H9 (cell line): Measurements from ENCODE around the gene MYL3. TPM values are rescaled to one million over a fixed set of nuclear protein-coding genes. Genes with fewer than 3 reads are reported as not detected.

Source experiments
- DNase-seq: peaks from one replicate; pipeline ENCODE4 v3.0.0-alpha.2; 2017
- H2AFZ ChIP-seq: one replicate; pipeline ENCODE4 v1.6.1; 2013; ENCODE audit warnings: mild to moderate bottlenecking, low read length, control low read depth, moderate library complexity
- H2AK5ac ChIP-seq: 2 replicates; pipeline ENCODE4 v1.6.1; 2013; ENCODE audit warnings: low read length, control low read depth, mixed read lengths; ENCODE audit not compliant: insufficient read length
- H2BK120ac ChIP-seq: one replicate; pipeline ENCODE4 v1.6.1; 2013; ENCODE audit warnings: low read depth, mild to moderate bottlenecking, low read length, control low read depth, inconsistent platforms; ENCODE audit not compliant: poor library complexity, severe bottlenecking
- H2BK12ac ChIP-seq: 2 replicates; pipeline ENCODE4 v1.6.1; 2013; ENCODE audit warnings: low read length, control low read depth, mixed read lengths, low read depth; ENCODE audit not compliant: insufficient read length
- H2BK15ac ChIP-seq: 2 replicates; pipeline ENCODE4 v1.6.1; 2013; ENCODE audit warnings: low read depth, low read length, control low read depth
- H2BK20ac ChIP-seq: one replicate; pipeline ENCODE4 v1.6.1; 2013; ENCODE audit warnings: low read depth, mild to moderate bottlenecking, low read length, control low read depth, inconsistent platforms; ENCODE audit not compliant: poor library complexity, severe bottlenecking
- H2BK5ac ChIP-seq: 2 replicates; pipeline ENCODE4 v1.6.1; 2013; ENCODE audit warnings: low read length, control low read depth, mixed read lengths; ENCODE audit not compliant: insufficient read length
- H3K14ac ChIP-seq: 2 replicates; pipeline ENCODE4 v1.6.1; 2013; ENCODE audit warnings: low read length, control low read depth; ENCODE audit not compliant: insufficient read depth
- H3K18ac ChIP-seq: 2 replicates; pipeline ENCODE4 v1.6.1; 2013; ENCODE audit warnings: low read depth, mild to moderate bottlenecking, mixed read lengths, low read length, control low read depth; ENCODE audit not compliant: insufficient read length
- H3K23ac ChIP-seq: 2 replicates; pipeline ENCODE4 v1.6.1; 2013; ENCODE audit warnings: low read length, control low read depth, mixed read lengths, low read depth; ENCODE audit not compliant: insufficient read length
- H3K23me2 ChIP-seq: 2 replicates; pipeline ENCODE4 v1.6.1; 2013; ENCODE audit warnings: low read depth, mild to moderate bottlenecking, mixed read lengths, low read length, control low read depth; ENCODE audit not compliant: insufficient read length, poor library complexity, severe bottlenecking
- H3K27ac ChIP-seq: 2 replicates; pipeline ENCODE4 v1.5.1; 2013; ENCODE audit warnings: low read length, control low read depth, mixed read lengths, low read depth; ENCODE audit not compliant: insufficient read length
- H3K27me3 ChIP-seq: 2 replicates; pipeline ENCODE4 v1.6.1; 2013; ENCODE audit warnings: low read length, control low read depth, inconsistent platforms; ENCODE audit not compliant: insufficient read depth
- H3K4ac ChIP-seq: 2 replicates; pipeline ENCODE4 v1.6.1; 2013; ENCODE audit warnings: low read depth, mild to moderate bottlenecking, control low read depth, inconsistent platforms, low read length, moderate library complexity
- H3K4me1 ChIP-seq: 2 replicates; pipeline ENCODE4 v1.6.1; 2013; ENCODE audit warnings: low read length, control low read depth, inconsistent platforms; ENCODE audit not compliant: insufficient read depth
- H3K4me2 ChIP-seq: 2 replicates; pipeline ENCODE4 v1.6.1; 2013; ENCODE audit warnings: low read length, control low read depth, mixed read lengths; ENCODE audit not compliant: insufficient read length, insufficient read depth
- H3K56ac ChIP-seq: 2 replicates; pipeline ENCODE4 v1.6.1; 2013; ENCODE audit warnings: low read depth, mild to moderate bottlenecking, mixed read lengths, low read length, control low read depth; ENCODE audit not compliant: insufficient read length
- H3K79me1 ChIP-seq: 2 replicates; pipeline ENCODE4 v1.6.1; 2013; ENCODE audit warnings: low read depth, mild to moderate bottlenecking, moderate library complexity, low read length, control low read depth, inconsistent platforms; ENCODE audit not compliant: insufficient read depth, poor library complexity, severe bottlenecking
- H3K79me2 ChIP-seq: 2 replicates; pipeline ENCODE4 v1.6.1; 2013; ENCODE audit warnings: low read length, control low read depth, inconsistent platforms; ENCODE audit not compliant: insufficient read depth
- H3K9ac ChIP-seq: 2 replicates; pipeline ENCODE4 v1.6.1; 2013; ENCODE audit warnings: low read length, control low read depth, mixed read lengths; ENCODE audit not compliant: insufficient read length; ENCODE audit errors: extremely low read depth
- H3K9me3 ChIP-seq: one replicate; pipeline ENCODE4 v1.6.1; 2013; ENCODE audit warnings: low read depth, low read length, inconsistent platforms; ENCODE audit not compliant: control insufficient read depth
- H3T11ph ChIP-seq: one replicate; pipeline ENCODE4 v1.6.1; 2013; ENCODE audit warnings: mild to moderate bottlenecking, low read length, control low read depth, inconsistent platforms
- H4K20me1 ChIP-seq: one replicate; pipeline ENCODE4 v1.6.1; 2013; ENCODE audit not compliant: control insufficient read depth, insufficient read length, insufficient read depth
- H4K5ac ChIP-seq: 2 replicates; pipeline ENCODE4 v1.6.1; 2013; ENCODE audit warnings: low read depth, mild to moderate bottlenecking, mixed read lengths, low read length, control low read depth; ENCODE audit not compliant: insufficient read length
- H4K8ac ChIP-seq: replicated peaks from 2 replicates; pipeline ENCODE4 v1.6.1; 2013; ENCODE audit warnings: low read length, control low read depth, mixed read lengths, low read depth; ENCODE audit not compliant: insufficient read length
- H4K91ac ChIP-seq: 2 replicates; pipeline ENCODE4 v1.6.1; 2013; ENCODE audit warnings: low read depth, mild to moderate bottlenecking, moderate library complexity, mixed read lengths, low read length, control low read depth; ENCODE audit not compliant: insufficient read length
- H3K27ac Mint-ChIP-seq, 3 experiments: 2 replicates in 2 of 3; 3 replicates in 1 of 3; pipeline ENCODE4 v1.8.0; 2020 to 2021; ENCODE audit warnings: mixed read lengths in 3 of 3, mild to moderate bottlenecking in 1 of 3, moderate library complexity in 1 of 3
- H3K27me3 Mint-ChIP-seq: 2 replicates; pipeline ENCODE4 v1.8.0; 2021; ENCODE audit warnings: low read depth, mild to moderate bottlenecking, moderate library complexity, mixed read lengths
- H3K36me3 Mint-ChIP-seq, 3 experiments: 2 replicates in 2 of 3; 3 replicates in 1 of 3; pipeline ENCODE4 v1.8.0; 2020 to 2021; ENCODE audit warnings: low read depth in 3 of 3, mixed read lengths in 3 of 3; ENCODE audit not compliant: insufficient read depth in 1 of 3
- H3K4me1 Mint-ChIP-seq, 2 experiments: 2 replicates each; pipeline ENCODE4 v1.8.0; 2020; ENCODE audit warnings: mixed read lengths in 2 of 2
- H3K4me3 Mint-ChIP-seq, 2 experiments: 2 replicates in 1 of 2; 3 replicates in 1 of 2; pipeline ENCODE4 v1.8.0; 2020 to 2021; ENCODE audit warnings: mild to moderate bottlenecking in 2 of 2, mixed read lengths in 2 of 2, moderate library complexity in 1 of 2
- H3K9me3 Mint-ChIP-seq, 2 experiments: 2 replicates in 1 of 2; 3 replicates in 1 of 2; pipeline ENCODE4 v1.8.0; 2020; ENCODE audit warnings: mild to moderate bottlenecking in 2 of 2, mixed read lengths in 2 of 2, moderate library complexity in 1 of 2
- CTCF ChIP-seq: fragments of 200-600 bp; sonication (generic); conservative IDR thresholded peaks from 3 replicates; pipeline ENCODE4 v1.8.0; 2021; ENCODE audit warnings: antibody characterized with exemption, mild to moderate bottlenecking
- WGBS: extraction: QIAGEN DNeasy Blood & Tissue Kit; methylation state at CpG from one replicate; pipeline ENCODE4 v1.1.7; 2013; ENCODE audit warnings: missing lambda C conversion rate, low lambda C conversion rate, mixed read lengths; ENCODE audit not compliant: insufficient read length; ENCODE audit errors: extremely low coverage; 5-methylcytosine and 5-hydroxymethylcytosine counted together
- total RNA-seq: library from RNA; stranded (reverse); gene quantifications from 2 replicates; pipeline ENCODE4 v1.2.1, GENCODE V29; 2021

Gene MYL3
- total RNA-seq, 1 experiment from 2014 or later, result 0.24 TPM

DNA sequence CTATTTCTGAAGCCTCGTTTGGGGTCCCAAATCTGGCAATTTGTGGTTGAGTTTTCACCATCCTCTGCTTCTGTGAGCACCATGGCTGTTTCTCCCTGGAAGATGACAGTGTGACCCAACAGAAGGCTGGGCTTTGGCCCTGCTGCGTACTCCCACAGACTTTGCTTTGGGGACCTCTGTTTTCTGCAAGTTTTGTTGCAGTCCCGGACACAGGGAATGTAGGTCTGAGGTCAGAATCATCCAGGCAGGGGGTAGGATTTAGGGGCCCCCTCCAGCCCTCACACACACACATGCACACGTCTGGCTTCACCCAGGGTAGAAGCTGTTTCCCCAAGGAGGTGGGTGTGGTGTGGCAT, 20.6 kb upstream of the MYL3 start:
- peak overlapping the region; percentile 55 for H3K4me2 ChIP-seq
- no peak for DNase-seq

More for the DNA sequence above, 20.6 kb upstream of the MYL3 start:
- peaks cover 5% of the 10 kb centered on the region for H3K23me2 ChIP-seq
- no peaks in the 10 kb centered on the region; the same call in 1 of the 2 replicates for H3K4me1 ChIP-seq
- no CpG with 5 or more reads among the region's 4 CpGs for WGBS
- peak overlapping the region; percentile 51 to 80 for H3K4me3 Mint-ChIP-seq
- no peak overlapping the region for H2AFZ ChIP-seq
- H2BK120ac ChIP-seq, result no peak overlapping the region
- TF ChIP-seq CTCF, result no peak
- H3K27ac Mint-ChIP-seq, result no peak overlapping the region
- no peaks in the 10 kb centered on the region for H3K9me3 ChIP-seq
- H2BK15ac ChIP-seq, result no peak overlapping the region
- no peak overlapping the region for H3K4ac ChIP-seq
- H3K79me2 ChIP-seq, result no peaks in the 10 kb centered on the region
- H3K27me3 ChIP-seq, result peaks cover 58% of the 10 kb centered on the region
- no peak overlapping the region for H3T11ph ChIP-seq
- no peak overlapping the region for H3K27ac ChIP-seq
- no peaks in the 10 kb centered on the region for H3K79me1 ChIP-seq
- no peaks in the 10 kb centered on the region; a peak in 1 of 5 replicates for H3K9me3 Mint-ChIP-seq
- H3K14ac ChIP-seq, result no peak overlapping the region
- H2BK20ac ChIP-seq, result no peak overlapping the region
- H2BK5ac ChIP-seq, result no peak overlapping the region
- H3K9ac ChIP-seq, result no peak overlapping the region
- H2AK5ac ChIP-seq, result no peak overlapping the region
- no peak overlapping the region for H4K5ac ChIP-seq
- no peak overlapping the region for H3K23ac ChIP-seq
- H4K20me1 ChIP-seq, result no peaks in the 10 kb centered on the region
- H3K36me3 Mint-ChIP-seq, result no peaks in the 10 kb centered on the region
- H3K27me3 Mint-ChIP-seq, result peaks cover 94% of the 10 kb centered on the region
- no peak overlapping the region for H4K91ac ChIP-seq
- H3K56ac ChIP-seq, result no peak overlapping the region
- peaks cover 24 to 39% of the 10 kb centered on the region in 2 experiments for H3K4me1 Mint-ChIP-seq
- no peak overlapping the region for H3K18ac ChIP-seq
- H2BK12ac ChIP-seq, result no peak overlapping the region
- H4K8ac ChIP-seq, result no peak overlapping the region
